BLaER1 (cell line): ENCODE data around the gene SEPTIN12.

Experiments
- H3K27ac ChIP-seq: shearing (Covaris generic); formaldehyde crosslinking; 2 replicates; pipeline ENCODE4 v1.8.1; 2022
- H3K27me3 ChIP-seq: shearing (Covaris generic); formaldehyde crosslinking; 2 replicates; pipeline ENCODE4 v1.8.1; 2022
- H3K36me3 ChIP-seq: shearing (Covaris generic); formaldehyde crosslinking; 2 replicates; pipeline ENCODE4 v1.8.1; 2022
- H3K4me1 ChIP-seq: shearing (Covaris generic); formaldehyde crosslinking; 2 replicates; pipeline ENCODE4 v1.8.1; 2022
- H3K4me2 ChIP-seq: shearing (Covaris generic); formaldehyde crosslinking; 2 replicates; pipeline ENCODE4 v1.8.1; 2022
- H3K4me3 ChIP-seq: shearing (Covaris generic); formaldehyde crosslinking; 2 replicates; pipeline ENCODE4 v1.8.1; 2022
- H3K9ac ChIP-seq: shearing (Covaris generic); formaldehyde crosslinking; 2 replicates; pipeline ENCODE4 v1.8.1; 2022
- H3K9me3 ChIP-seq: shearing (Covaris generic); formaldehyde crosslinking; 2 replicates; pipeline ENCODE4 v1.8.1; 2022
- H4K20me1 ChIP-seq: shearing (Covaris generic); formaldehyde crosslinking; 2 replicates; pipeline ENCODE4 v1.8.1; 2022
- Cebpa-rat ChIP-seq: shearing (Covaris generic); IDR thresholded peaks from 2 replicates; pipeline ENCODE4 v1.8.1; 2022

Gene SEPTIN12

GRCh38 chr16:4760221-4760910 lies 27.8 kb downstream of the SEPTIN12 start:
- no peak overlapping the region for H3K9ac ChIP-seq
- H3K4me1 ChIP-seq = peaks cover 23% of the 10 kb centered on the region
- H3K27ac ChIP-seq = no peak overlapping the region
- H3K27me3 ChIP-seq = no peaks in the 10 kb centered on the region
- peaks cover 43% of the 10 kb centered on the region; the same call in 1 of the 2 replicates for H4K20me1 ChIP-seq
- peaks cover 98% of the 10 kb centered on the region for H3K36me3 ChIP-seq
- no peak for TF ChIP-seq Cebpa-rat
- peaks cover 6% of the 10 kb centered on the region; the same call in 1 of the 2 replicates for H3K9me3 ChIP-seq
- no peak overlapping the region for H3K4me2 ChIP-seq
- no peak overlapping the region for H3K4me3 ChIP-seq

DNA sequence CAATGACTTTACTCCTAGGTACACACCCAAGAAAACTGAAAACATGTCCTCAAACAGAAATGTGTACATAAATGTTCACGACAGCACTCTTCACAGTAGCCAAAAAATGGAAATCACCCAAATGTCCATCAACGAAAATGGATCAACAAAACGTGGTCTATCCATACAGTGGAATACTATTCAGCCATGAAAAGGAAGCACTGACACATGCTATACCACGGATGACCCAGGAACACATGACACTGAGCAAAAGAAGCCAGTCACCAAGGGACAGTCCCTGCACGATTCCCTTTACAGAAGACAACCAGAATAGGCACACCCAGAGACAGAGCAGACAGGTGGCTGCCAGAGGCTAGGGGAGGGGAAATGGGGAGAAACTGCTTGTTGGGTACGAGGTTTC lies 32.5 kb downstream of the SEPTIN12 start:
- Histone ChIP-seq H3K4me2 (no peak overlapping the region), H3K27ac (no peak overlapping the region), H3K9ac (no peak overlapping the region), H4K20me1 (peaks cover 41% of the 10 kb centered on the region), H3K9me3 (peaks cover 13% of the 10 kb centered on the region; the same call in 1 of the 2 replicates), H3K4me3 (no peak overlapping the region), H3K4me1 (peaks cover 8% of the 10 kb centered on the region), H3K27me3 (no peaks in the 10 kb centered on the region), H3K36me3 (peaks cover 100% of the 10 kb centered on the region)
- TF ChIP-seq Cebpa-rat = no peak

- Histone ChIP-seq H3K27me3 (no peaks in the 10 kb centered on the region), H3K4me1 (peaks cover 12% of the 10 kb centered on the region), H3K9me3 (peaks cover 13% of the 10 kb centered on the region; the same call in 1 of the 2 replicates), H3K36me3 (peaks cover 99% of the 10 kb centered on the region), H3K4me3 (no peak overlapping the region), H3K4me2 (no peak overlapping the region), H3K27ac (no peak overlapping the region), H3K9ac (no peak overlapping the region), H4K20me1 (peaks cover 37% of the 10 kb centered on the region)
- no peak for TF ChIP-seq Cebpa-rat
Observed at GRCh38 chr16:4754865-4755264, 33.3 kb downstream of the SEPTIN12 start.

- Histone ChIP-seq H3K4me3 (no peak overlapping the region), H3K9me3 (peaks cover 13% of the 10 kb centered on the region; the same call in 1 of the 2 replicates), H3K36me3 (peaks cover 85% of the 10 kb centered on the region), H3K27ac (no peak overlapping the region), H4K20me1 (peaks cover 39% of the 10 kb centered on the region), H3K27me3 (no peaks in the 10 kb centered on the region), H3K4me2 (no peak overlapping the region), H3K4me1 (peaks cover 28% of the 10 kb centered on the region), H3K9ac (no peak overlapping the region)
- no peak for TF ChIP-seq Cebpa-rat
Observed at GRCh38 chr16:4753227-4753626, 34.9 kb downstream of the SEPTIN12 start.

- no peak for TF ChIP-seq Cebpa-rat
- H3K9ac ChIP-seq = peak overlapping the region; percentile 29; the same call in 1 of the 2 replicates
- H3K4me3 ChIP-seq = no peak overlapping the region
- H3K4me2 ChIP-seq = peak overlapping the region; percentile 20; the same call in 1 of the 2 replicates
- H3K9me3 ChIP-seq = peaks cover 13% of the 10 kb centered on the region; the same call in 1 of the 2 replicates
- H3K4me1 ChIP-seq = peaks cover 35% of the 10 kb centered on the region
- H3K27ac ChIP-seq = 0 out of 2 replicates have a peak overlapping the region, but pooled peaks have one; percentile 26
- peaks cover 39% of the 10 kb centered on the region for H4K20me1 ChIP-seq
- H3K36me3 ChIP-seq = peaks cover 78% of the 10 kb centered on the region
- H3K27me3 ChIP-seq = no peaks in the 10 kb centered on the region
Observed at GRCh38 chr16:4752351-4753100, 35.6 kb downstream of the SEPTIN12 start.

DNA sequence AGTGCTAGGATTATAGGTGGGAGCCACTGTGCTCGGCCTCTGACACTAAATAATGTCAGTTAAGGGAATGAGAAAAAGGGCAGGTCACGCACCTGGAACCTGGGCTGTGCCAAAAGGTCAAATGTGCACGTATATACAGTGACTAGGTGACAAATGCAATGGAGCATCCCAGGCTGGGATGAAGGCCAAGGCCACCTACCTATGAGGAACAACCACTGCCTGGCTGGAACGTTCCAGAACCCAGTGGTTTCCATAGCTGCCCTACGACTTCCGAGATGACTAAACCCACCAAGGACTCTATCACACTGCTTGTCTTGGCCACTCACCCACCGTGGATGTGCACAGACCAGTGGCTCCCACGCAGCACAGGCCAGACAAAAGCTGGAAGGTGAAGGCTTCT lies 37.2 kb downstream of the SEPTIN12 start:
- Histone ChIP-seq H4K20me1 (peaks cover 44% of the 10 kb centered on the region), H3K4me3 (no peak overlapping the region), H3K4me1 (peaks cover 51% of the 10 kb centered on the region), H3K4me2 (no peak overlapping the region), H3K9me3 (peaks cover 12% of the 10 kb centered on the region; the same call in 1 of the 2 replicates), H3K27me3 (no peaks in the 10 kb centered on the region), H3K9ac (no peak overlapping the region), H3K27ac (no peak overlapping the region), H3K36me3 (peaks cover 62% of the 10 kb centered on the region)
- TF ChIP-seq Cebpa-rat = no peak

GRCh38 chr16:4749700-4750257 lies 38.4 kb downstream of the SEPTIN12 start:
- Histone ChIP-seq H4K20me1 (peaks cover 44% of the 10 kb centered on the region), H3K4me3 (no peak overlapping the region), H3K36me3 (peaks cover 50% of the 10 kb centered on the region), H3K9ac (no peak overlapping the region), H3K27ac (no peak overlapping the region), H3K4me1 (peaks cover 59% of the 10 kb centered on the region), H3K9me3 (0 out of 2 replicates have a peak, but pooled peaks cover 1% of the 10 kb centered on the region), H3K4me2 (peak overlapping the region; percentile 36), H3K27me3 (no peaks in the 10 kb centered on the region)
- TF ChIP-seq Cebpa-rat = no peak

- Histone ChIP-seq H3K9ac (peak overlapping the region; percentile 49), H3K4me2 (peak overlapping the region; percentile 86), H3K4me1 (peaks cover 59% of the 10 kb centered on the region), H3K27ac (peak overlapping the region; percentile 60), H3K36me3 (peaks cover 41% of the 10 kb centered on the region), H4K20me1 (peaks cover 41% of the 10 kb centered on the region), H3K27me3 (no peaks in the 10 kb centered on the region), H3K9me3 (no peaks in the 10 kb centered on the region), H3K4me3 (no peak overlapping the region)
- TF ChIP-seq Cebpa-rat = no peak
Observed at GRCh38 chr16:4748682-4749411, 39.3 kb downstream of the SEPTIN12 start.

- Histone ChIP-seq H3K4me3 (peak overlapping the region; percentile 22; the same call in 1 of the 2 replicates), H3K4me2 (peak overlapping the region; percentile 86), H3K9ac (peak overlapping the region; percentile 49), H3K27ac (peak overlapping the region; percentile 60), H3K9me3 (no peaks in the 10 kb centered on the region), H3K27me3 (no peaks in the 10 kb centered on the region), H3K36me3 (peaks cover 34% of the 10 kb centered on the region), H4K20me1 (peaks cover 33% of the 10 kb centered on the region), H3K4me1 (peaks cover 66% of the 10 kb centered on the region)
- no peak for TF ChIP-seq Cebpa-rat
Observed at GRCh38 chr16:4747906-4748681, 40.1 kb downstream of the SEPTIN12 start.
